Daoy (cell line): ENCODE data around the gene UBE2R2. TPM values are rescaled to one million over a fixed set of nuclear protein-coding genes. Genes with fewer than 3 reads are reported as not detected.
A peak's percentile ranks its signal among the peaks of the same experiment; 100 is the strongest.
"Not testable (repeated sequence)": the region's sequence is repeated elsewhere in the genome, so short reads cannot be mapped to it uniquely, and the experiment has no call there.

ENCODE experiments used
- DNase-seq: peaks from one replicate; pipeline ENCODE4 v3.0.0-alpha.2; 2015; ENCODE audit warnings: low read depth
- total RNA-seq: library from RNA; depleted of rRNA; stranded (reverse); fragments of >200 nt; shearing (Covaris generic); gene quantifications from 2 replicates; pipeline ENCODE4 v1.2.3, GENCODE V29; 2014

The UBE2R2 gene
- total RNA-seq, 1 experiment from 2014 or later, result 16.1 TPM

- DNase-seq, result no peak
These were observed 23.4 kb downstream of the UBE2R2 start for GRCh38 chr9:33840381-33840780.

DNA sequence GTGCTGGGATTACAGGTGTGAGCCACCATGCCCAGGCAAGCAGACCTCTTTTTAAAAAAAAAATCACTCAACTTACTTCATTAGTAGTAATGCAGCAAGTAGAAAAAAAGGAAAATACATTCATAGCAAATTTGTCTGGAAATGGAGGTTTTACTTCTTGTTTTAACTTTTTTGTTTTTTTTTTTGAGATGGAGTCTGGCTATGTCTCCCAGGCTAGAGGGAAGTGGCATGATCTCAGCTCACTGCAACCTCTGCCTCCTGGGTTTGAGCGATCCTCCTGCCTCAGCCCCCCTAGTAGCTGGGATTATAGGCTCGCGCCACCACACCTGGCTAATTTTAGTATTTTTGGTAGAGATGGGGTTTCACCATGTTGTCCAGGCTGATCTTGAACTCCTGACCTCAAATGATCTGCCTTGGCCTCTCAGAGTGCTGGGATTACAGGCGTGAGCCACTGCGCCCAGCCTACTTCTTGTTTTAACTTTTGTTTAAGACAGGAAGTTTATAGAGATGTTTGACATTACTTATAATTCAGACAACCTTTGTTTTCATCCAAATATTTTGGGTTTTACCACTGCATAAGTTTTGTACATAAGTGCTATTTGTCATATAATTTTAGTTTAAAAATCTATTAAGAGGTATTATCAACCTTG, 26.5 kb downstream of the UBE2R2 start:
- no peak for DNase-seq

GRCh38 chr9:33846231-33846630, 29.3 kb downstream of the UBE2R2 start:
- no peak for DNase-seq

- not testable (repeated sequence) for DNase-seq
These were observed 30.9 kb downstream of the UBE2R2 start for GRCh38 chr9:33847894-33848205.

DNA sequence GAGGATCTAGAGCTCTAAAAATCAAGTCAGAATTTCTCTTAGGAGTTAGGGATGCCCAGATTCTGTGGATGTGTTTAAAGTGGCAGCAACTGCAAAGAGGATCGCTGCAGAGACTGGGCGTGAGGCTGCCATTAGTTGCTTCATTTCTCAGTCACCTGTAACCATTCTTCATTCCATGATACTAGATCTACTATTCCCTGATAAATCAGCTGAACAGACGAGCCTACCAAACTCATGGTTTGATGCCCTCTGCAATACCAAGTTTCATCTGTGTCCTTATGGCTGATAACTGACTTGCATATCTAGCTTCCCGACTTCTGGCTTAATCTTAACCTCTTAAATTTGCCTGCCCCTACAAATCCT, 33.3 kb downstream of the UBE2R2 start:
- no peak for DNase-seq

- no peak for DNase-seq
These were observed 33.7 kb downstream of the UBE2R2 start for GRCh38 chr9:33850677-33851076.

DNA sequence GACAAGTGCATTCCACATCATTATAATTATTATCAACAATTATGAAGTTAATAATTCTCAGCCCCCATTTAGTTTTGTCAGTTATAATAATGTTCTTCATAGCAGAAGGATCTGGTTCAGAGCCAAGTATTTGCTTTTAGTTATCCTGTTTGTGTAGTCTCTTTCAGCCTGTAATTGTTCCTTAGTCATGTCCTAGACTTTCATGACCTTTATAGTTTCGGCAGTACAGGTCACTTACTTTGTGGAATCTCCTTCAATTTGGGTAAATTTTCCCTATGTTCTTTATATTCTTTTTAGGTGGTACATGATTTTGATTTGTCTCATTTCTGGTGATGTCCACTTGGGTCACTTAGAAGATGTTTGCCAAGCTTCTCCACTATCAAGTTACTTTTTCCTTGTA, 34.3 kb downstream of the UBE2R2 start:
- no peak for DNase-seq

- peak; percentile 33 for DNase-seq
These were observed 35.4 kb downstream of the UBE2R2 start for GRCh38 chr9:33852216-33852826.

- DNase-seq, result no peak
These were observed 39.3 kb downstream of the UBE2R2 start for GRCh38 chr9:33856247-33856646.

DNA sequence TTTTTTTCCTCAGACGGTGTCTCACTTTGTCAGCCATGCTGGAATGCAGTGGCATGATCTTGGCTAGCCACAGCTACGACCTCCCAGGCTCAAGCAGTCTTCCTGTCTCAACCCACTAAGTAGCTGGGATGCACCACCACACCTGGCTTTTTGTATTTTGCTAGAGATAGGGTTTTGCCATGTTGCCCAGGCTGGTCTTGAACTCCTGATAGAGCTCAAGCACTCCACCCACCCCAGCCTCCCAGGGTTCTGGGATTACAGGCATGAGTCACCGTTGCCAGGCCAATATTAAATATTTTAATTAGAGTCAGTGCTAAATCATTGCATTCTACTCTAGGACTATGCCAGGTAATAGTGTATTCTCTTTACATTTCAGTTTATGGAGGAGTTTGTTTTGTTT, 41.5 kb downstream of the UBE2R2 start:
- peak; percentile 51 for DNase-seq

GRCh38 chr9:33860200-33860871, 43.4 kb downstream of the UBE2R2 start:
- DNase-seq, result no peak

- DNase-seq, result no peak
These were observed 45.0 kb downstream of the UBE2R2 start for GRCh38 chr9:33861917-33862453.

- DNase-seq, result not testable (repeated sequence)
These were observed 46.1 kb downstream of the UBE2R2 start for GRCh38 chr9:33863027-33863426.

GRCh38 chr9:33867747-33868439, 50.9 kb downstream of the UBE2R2 start:
- no peak for DNase-seq

DNA sequence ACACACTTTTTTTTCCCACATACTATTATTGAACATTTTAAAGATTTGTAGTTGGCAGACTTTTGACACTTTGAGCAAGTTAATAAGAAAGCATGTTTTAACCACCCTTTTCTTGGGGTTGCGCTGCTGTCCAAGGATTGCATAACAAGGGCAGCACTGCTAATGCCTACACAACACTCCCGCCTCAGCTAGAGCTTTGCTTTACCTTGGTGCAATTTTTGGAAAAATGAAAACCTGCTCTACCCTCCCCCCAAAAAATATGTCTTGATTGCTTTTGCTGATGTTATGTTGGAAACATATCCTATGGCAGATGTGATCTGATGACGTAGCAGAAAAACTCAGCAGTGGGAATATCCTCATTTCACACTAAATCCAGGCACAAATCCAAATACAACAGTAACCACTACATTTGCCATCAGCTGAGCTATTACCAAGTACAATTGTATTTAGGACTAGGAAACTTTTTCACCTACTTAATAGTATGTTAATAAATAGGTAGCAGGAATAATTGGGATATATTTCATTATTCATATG, 51.5 kb downstream of the UBE2R2 start:
- no peak for DNase-seq

DNA sequence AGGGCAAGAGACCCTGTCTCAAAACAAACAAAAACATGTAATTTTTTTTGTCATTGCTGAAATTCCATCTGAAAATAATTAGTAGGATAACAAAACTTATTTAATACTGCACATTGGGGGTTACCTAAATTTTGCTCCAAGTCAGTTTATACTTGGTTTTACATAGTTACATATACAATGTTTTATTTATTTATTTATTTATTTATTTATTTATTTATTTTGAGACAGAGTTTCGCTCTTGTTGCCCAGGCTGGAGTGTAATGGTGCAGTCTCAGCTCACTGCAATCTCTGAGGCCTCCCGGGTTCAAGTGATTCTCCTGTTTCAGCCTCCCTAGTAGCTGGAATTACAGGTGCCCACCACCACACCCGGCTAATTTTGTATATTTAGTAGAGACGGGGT, 52.3 kb downstream of the UBE2R2 start:
- not testable (repeated sequence) for DNase-seq

DNA sequence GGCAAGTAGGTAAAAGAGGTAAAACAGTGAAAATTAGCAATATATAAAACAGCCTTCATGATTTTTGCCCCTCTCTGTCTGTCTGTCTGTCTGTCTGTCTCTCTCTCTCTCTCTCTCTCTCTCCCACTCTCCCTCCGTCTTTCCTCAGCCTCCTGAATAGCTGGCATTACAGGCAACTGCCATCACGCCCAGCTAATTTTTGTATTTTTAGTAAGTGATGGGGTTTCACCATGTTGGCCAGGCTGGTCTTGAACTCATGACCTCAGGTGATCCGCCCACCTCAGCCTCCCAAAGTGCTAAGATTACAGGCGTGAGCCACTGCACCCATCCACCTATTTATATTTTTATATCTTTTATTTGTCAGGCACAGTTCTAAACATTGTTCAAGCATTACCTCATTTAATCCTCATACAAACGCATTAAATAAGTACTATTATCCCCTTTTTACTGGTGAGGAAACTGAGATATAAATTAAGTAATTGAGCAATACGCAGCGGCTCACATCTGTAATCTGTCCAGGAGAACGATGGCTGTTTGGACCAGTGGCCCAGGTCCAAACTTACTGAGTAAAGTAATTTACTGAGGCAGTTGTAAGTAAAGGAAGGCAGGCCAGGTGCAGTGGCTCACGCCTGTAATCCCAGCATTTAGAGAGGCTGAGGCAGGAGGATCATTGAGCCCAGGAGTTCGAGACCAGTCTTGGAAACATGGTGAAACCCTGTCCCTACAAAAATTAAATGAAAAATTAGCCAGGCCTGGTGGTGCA, 60.9 kb downstream of the UBE2R2 start:
- DNase-seq, result no peak

DNA sequence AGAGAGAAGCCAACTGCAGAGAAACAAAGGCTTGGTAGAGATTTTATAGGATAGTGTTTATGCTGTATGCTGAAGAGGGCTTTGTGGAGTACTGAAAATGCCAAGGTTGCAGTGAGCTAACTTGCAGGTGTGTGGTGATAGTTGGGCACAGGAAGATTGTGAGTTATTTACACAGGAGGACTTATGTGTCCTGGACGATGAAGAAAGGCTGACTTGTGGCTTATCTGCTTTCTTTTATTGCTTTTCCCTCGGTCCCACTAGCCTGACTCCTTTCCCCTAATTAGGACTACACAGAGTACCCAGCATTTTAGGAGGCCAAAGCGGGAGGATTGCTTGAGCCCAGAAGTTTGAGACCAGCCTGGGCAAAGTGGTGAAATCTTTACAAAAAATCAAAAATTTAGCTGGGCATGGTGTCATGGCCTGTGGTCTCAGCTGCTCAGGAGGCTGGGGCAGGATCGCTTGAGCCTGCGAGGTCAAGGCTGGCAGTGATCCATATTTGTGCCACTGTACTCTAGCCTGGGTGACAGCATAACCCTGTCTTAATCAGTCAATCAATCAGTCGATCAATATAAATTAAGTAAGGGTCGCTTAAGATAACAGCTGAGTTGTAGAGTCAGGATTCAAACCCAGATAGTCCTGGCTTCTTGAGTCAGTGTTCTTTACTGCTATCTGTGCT, 61.9 kb downstream of the UBE2R2 start:
- no peak for DNase-seq

DNA sequence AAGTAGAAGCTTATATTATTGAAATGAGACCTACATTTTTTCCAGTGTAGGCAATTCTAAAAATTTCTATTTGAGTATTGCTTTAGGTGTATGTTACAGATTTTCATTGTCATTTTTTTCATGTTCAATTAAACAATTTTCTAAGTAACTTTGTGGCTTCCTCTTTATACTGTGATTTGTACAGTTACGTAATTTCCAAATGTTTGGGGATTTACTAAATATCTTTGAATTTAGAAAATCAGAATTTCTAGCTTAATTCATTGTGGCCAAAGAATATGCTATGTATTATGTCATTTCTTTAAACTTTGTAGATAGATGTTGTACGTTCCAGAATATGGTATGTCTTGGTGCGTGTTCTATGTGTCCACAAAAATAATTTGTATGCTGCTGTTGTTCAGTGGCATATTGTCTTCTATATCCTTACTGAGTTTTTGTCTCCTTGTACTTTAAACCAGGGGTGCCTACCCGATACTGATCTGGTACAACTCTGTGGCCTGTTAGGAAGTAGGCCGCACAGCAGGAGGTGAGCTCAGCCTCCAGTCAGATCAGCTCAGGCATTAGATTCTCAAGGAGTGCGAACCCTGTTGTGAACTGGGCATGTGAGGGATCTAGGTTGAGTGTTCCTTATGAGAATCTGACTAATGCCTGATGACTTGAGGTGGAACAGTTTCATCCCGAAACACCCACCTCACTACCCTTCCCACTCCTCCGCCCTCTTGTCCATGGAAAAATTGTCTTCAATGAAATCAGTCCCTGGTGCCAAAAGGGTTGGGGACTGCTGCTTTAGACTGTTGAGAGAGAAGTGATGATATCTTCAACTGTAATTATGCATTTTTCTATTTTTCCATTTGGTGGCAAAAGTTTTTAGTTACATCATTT, 63.5 kb downstream of the UBE2R2 start:
- peak; percentile 28 for DNase-seq

DNA sequence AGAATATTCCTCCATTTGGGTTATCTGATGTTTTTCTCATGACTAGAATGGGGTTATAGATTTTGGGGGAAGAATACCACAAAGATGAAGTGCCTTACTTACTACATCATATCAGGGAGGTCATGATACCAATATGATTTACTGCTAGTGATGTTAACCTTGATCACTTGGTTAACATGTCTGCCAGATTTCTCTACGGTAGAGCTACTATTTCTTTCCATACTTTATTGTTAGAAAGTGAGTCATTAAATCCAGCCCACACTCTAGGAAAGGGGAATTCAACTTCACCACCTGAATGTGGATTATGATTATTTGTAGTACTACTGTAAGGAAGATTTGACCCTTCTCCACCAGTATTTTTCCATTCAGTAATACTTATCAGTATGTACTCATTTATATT, 64.7 kb downstream of the UBE2R2 start:
- no peak for DNase-seq
